Kidney (tissue), 14 donors: ENCODE results near the gene PHTF2. TPM values are rescaled to one million over a fixed set of nuclear protein-coding genes. Genes with fewer than 3 reads are reported as not detected.

Experiments
- DNase-seq, 5 donors: peaks; one replicate each; pipeline ENCODE4 v3.0.0-alpha.2; 2013 to 2020
- FAIRE-seq: peaks from 2 replicates; lab custom pipeline; 2012; peaks lifted over from hg19 to GRCh38; lab: Jason Lieb, UNC
- H3K27ac ChIP-seq, 2 donors: one replicate each; pipeline ENCODE4 v1.7.0; 2013; ENCODE audit warnings: low read depth in 2 of 2, low read length in 2 of 2, inconsistent platforms in 1 of 2
- H3K27me3 ChIP-seq: one replicate; pipeline ENCODE4 v1.7.1; 2013; ENCODE audit warnings: low read length, inconsistent platforms; ENCODE audit not compliant: control insufficient read depth, insufficient read depth
- H3K36me3 ChIP-seq, 3 donors: one replicate each; pipeline versions ENCODE4 v1.7.0 to v1.7.1; 2013; ENCODE audit warnings: low read length in 3 of 3, control low read depth in 1 of 3, inconsistent platforms in 1 of 3; ENCODE audit not compliant: insufficient read depth in 3 of 3, control insufficient read depth in 2 of 3
- H3K4me1 ChIP-seq, 3 donors: one replicate each; pipeline versions ENCODE4 v1.7.0 to v1.7.1; 2013; ENCODE audit warnings: low read length in 3 of 3, inconsistent platforms in 1 of 3, low read depth in 1 of 3; ENCODE audit not compliant: control insufficient read depth in 2 of 3, insufficient read depth in 2 of 3
- H3K4me3 ChIP-seq, 3 donors: one replicate each; pipeline versions ENCODE4 v1.7.0 to v1.8.1; 2013; ENCODE audit warnings: low read length in 3 of 3, control low read depth in 1 of 3, inconsistent platforms in 1 of 3
- H3K9ac ChIP-seq, 3 donors: one replicate each; pipeline versions ENCODE4 v1.7.0 to v1.7.1; 2013; ENCODE audit warnings: low read length in 3 of 3, control low read depth in 1 of 3, inconsistent platforms in 1 of 3
- H3K9me3 ChIP-seq, 3 donors: one replicate each; pipeline versions ENCODE4 v1.7.0 to v1.7.1; 2013; ENCODE audit warnings: low read length in 3 of 3, control low read depth in 1 of 3, inconsistent platforms in 1 of 3; ENCODE audit not compliant: control insufficient read depth in 2 of 3, insufficient read depth in 1 of 3
- CTCF ChIP-seq: IDR thresholded peaks from 3 replicates; pipeline ENCODE4 v1.5.1; 2012; ENCODE audit warnings: mild to moderate bottlenecking, moderate library complexity, borderline replicate concordance; ENCODE audit not compliant: insufficient read depth; ENCODE audit errors: extremely low read depth
- intact Hi-C: fragments of 100-400 bp; cut with DNase I; formaldehyde crosslinking; loops from one replicate; pipeline ENCODE4 v1.11.1; 2022
- polyA plus RNA-seq: library from polyadenylated mRNA; stranded (reverse); fragments of 350-450 nt; fragmentation: Illumina TruSeq; extraction: RNeasy Lipid Tissue Mini Kit (QIAGEN cat#74804); gene quantifications from one replicate; pipeline ENCODE4 v1.2.3, GENCODE V29; 2014; ENCODE audit warnings: low read depth, low replicate concordance; ENCODE audit not compliant: insufficient read depth
- total RNA-seq: library from RNA; stranded (reverse); fragmentation: NEBNext Ultra II Directional; extraction: Animal tissue kit (Norgen Biotek cat#: 25700); gene quantifications from one replicate; pipeline ENCODE4 v1.2.1, GENCODE V29; 2021
- donor health status: control.
- donor health status: control.
- donor health status: control.
- donor health status: control.
- donor health status: control.
- donor health status: DM: yes; HTN: yes; CAD: no.
- donor health status: Normal renal cell carcinoma (clear cell type).

The PHTF2 gene
- total and polyA plus RNA-seq, 2 donors from 2014 or later, result 6.0 to 13.8 TPM

DNA sequence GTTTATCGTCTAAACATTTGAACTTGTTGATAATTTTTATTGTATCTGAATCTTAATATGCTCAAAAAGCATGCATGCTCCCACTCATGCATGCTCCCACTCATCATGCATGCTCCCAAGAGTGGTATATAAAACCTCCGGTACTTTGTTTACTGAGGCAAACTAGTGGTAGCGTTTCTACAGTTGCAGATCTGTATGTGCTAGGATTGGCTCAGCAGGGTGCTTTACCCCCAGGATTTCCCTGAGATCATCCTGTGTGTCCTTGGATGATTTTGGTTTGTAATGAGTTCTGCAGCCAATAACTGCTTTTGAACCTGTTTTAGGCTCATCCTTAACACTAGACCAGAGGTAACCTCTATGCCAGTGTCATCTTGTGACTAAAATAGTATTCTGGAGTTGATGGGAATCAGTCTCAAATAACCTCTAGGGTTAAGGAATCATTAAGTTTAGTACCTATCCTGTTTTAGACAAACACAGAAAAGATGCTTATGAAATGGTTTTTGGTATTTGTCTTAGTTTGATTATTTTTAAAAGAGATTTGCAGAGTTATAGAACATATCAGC is 40.4 kb downstream of the PHTF2 start:
- H3K4me1 ChIP-seq, result peaks cover 0 to 3% (median 0%) of the 10 kb centered on the region in 3 donors
- H3K27ac ChIP-seq, result no peak overlapping the region
- intact Hi-C loops, result no loop called here
- no peak overlapping the region for H3K4me3 ChIP-seq
- no peaks in the 10 kb centered on the region for H3K9me3 ChIP-seq
- H3K27me3 ChIP-seq, result no peaks in the 10 kb centered on the region
- TF ChIP-seq CTCF, result no peak
- FAIRE-seq (no peak), DNase-seq (no peak)
- H3K9ac ChIP-seq, result no peak overlapping the region
- no peaks in the 10 kb centered on the region for H3K36me3 ChIP-seq

DNA sequence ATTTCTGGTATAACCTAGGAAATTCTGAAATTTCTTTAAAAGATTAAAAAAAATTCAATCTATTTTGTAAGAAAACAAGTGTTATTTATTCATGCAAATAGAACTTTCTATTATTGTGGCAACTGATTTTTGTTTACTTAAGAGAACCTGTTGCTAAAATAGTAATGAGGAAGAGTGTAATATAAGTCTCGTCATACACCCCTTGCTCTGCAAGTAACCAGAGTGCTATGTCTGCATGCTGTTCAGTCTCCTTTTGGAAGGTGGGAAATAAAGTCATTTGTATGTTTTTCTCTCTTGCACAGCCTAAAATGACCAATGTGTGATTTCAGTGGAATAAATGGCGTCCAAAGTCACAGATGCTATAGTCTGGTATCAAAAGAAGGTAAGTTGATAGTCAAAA is 41.3 kb downstream of the PHTF2 start:
- H3K36me3 ChIP-seq, result no peaks in the 10 kb centered on the region
- no peak overlapping the region for H3K4me3 ChIP-seq
- H3K9me3 ChIP-seq, result no peaks in the 10 kb centered on the region
- no peaks in the 10 kb centered on the region for H3K4me1 ChIP-seq
- H3K27ac ChIP-seq, result no peak overlapping the region
- H3K27me3 ChIP-seq, result no peaks in the 10 kb centered on the region
- no peak for FAIRE-seq
- no peak for TF ChIP-seq CTCF
- no peak for DNase-seq
- intact Hi-C loops, result no loop called here
- no peak overlapping the region for H3K9ac ChIP-seq

DNA sequence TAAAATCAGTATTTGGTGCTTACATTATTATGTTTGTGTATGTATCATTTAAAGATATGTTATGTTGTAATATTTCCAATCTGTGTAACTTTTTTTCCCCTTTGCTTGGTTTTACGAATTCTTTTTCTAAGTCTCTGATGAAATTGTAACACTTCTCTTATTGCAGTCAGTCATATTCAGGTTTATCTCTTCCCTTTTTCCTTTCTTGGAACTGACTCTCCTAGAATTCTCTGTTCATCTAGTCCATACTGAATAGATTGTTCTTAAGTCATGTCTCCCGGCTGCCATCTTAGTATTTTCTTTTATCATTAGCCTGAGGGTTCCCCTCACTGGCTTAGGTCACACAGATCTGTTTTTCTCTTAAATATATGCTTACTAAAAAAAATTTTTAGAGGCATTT is 44.6 kb downstream of the PHTF2 start:
- FAIRE-seq (no peak), DNase-seq (no peak)
- Histone ChIP-seq H3K9ac (no peak overlapping the region), H3K27ac (no peak overlapping the region), H3K27me3 (no peaks in the 10 kb centered on the region), H3K9me3 (no peaks in the 10 kb centered on the region), H3K36me3 (no peaks in the 10 kb centered on the region), H3K4me3 (no peak overlapping the region), H3K4me1 (no peaks in the 10 kb centered on the region)
- no peak for TF ChIP-seq CTCF
- intact Hi-C loops, result no loop called here
